ENCODE results near the gene PCDHGB2. TPM values are rescaled to one million over a fixed set of nuclear protein-coding genes. Genes with fewer than 3 reads are reported as not detected.

PCDHGB2 gene
- total and polyA plus RNA-seq, 2 experiments from 2014 or later = 1.2 to 5.8 TPM

DNA sequence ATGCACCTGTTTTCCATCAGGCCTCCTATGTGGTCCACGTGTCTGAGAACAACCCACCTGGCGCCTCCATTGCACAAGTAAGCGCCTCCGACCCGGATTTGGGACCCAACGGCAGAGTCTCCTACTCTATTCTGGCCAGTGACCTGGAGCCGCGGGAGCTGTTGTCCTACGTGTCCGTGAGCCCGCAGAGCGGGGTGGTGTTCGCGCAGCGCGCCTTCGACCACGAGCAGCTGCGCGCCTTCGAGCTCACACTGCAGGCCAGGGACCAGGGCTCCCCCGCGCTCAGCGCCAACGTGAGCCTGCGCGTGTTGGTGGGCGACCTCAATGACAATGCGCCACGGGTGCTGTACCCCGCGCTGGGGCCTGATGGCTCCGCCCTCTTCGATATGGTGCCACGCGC lies 8.2 kb upstream of the PCDHGB2 start:
- H3K36me3 Mint-ChIP-seq (ENCODE audit: low read depth) = peaks cover 60% of the 10 kb centered on the region
- peaks cover 67% of the 10 kb centered on the region for H3K9me3 Mint-ChIP-seq
- H3K27me3 ChIP-seq (ENCODE audit: insufficient read depth) = no peaks in the 10 kb centered on the region
- no peak overlapping the region for H3K4me2 ChIP-seq
- H3K79me2 ChIP-seq (replicated peaks; ENCODE audit: insufficient read depth) = no peaks in the 10 kb centered on the region
- H3K27me3 Mint-ChIP-seq (ENCODE audit: insufficient read depth, low read depth, poor library complexity) = peaks cover 9% of the 10 kb centered on the region
- no peaks in the 10 kb centered on the region for H3K4me1 ChIP-seq (ENCODE audit: insufficient read depth)
- 0 out of 2 replicates have a peak, but pooled peaks cover 3% of the 10 kb centered on the region for H3F3A ChIP-seq (replicated peaks; ENCODE audit: low read depth)
- peaks cover 2% of the 10 kb centered on the region; the same call in 2 of the 3 replicates for H3K4me1 Mint-ChIP-seq
- H4K20me1 ChIP-seq (replicated peaks; ENCODE audit: insufficient read depth) = no peaks in the 10 kb centered on the region
- H3K9me2 ChIP-seq (ENCODE audit: insufficient read depth) = no peaks in the 10 kb centered on the region
- no peak overlapping the region for H3K27ac Mint-ChIP-seq
- no peak for DNase-seq (ENCODE audit: low spot score)
- TF ChIP-seq EZH2phosphoT487 (IDR thresholded peaks at IDR 0.05; ENCODE audit: unreplicated experiment) (no peak), ZNF331 (CRISPR knock-in tag; IDR thresholded peaks at IDR 0.05; ENCODE audit: low read depth) (no peak), EZH2 (IDR thresholded peaks at IDR 0.05; ENCODE audit: low read depth, unreplicated experiment) (no peak), ZNF114 (CRISPR knock-in tag; IDR thresholded peaks at IDR 0.05) (no peak), JUNB (IDR thresholded peaks at IDR 0.05; ENCODE audit: unreplicated experiment) (no peak), CREB1 (CRISPR knock-in tag; IDR thresholded peaks at IDR 0.05; ENCODE audit: low read depth) (no peak), NANOG (IDR thresholded peaks at IDR 0.05; ENCODE audit: borderline replicate concordance) (no peak), POLR2AphosphoS5 (IDR thresholded peaks at IDR 0.05; ENCODE audit: low read depth) (no peak), STAT1 (IDR thresholded peaks at IDR 0.05; ENCODE audit: unreplicated experiment) (no peak)
- TF ChIP-seq, protein P1, sequence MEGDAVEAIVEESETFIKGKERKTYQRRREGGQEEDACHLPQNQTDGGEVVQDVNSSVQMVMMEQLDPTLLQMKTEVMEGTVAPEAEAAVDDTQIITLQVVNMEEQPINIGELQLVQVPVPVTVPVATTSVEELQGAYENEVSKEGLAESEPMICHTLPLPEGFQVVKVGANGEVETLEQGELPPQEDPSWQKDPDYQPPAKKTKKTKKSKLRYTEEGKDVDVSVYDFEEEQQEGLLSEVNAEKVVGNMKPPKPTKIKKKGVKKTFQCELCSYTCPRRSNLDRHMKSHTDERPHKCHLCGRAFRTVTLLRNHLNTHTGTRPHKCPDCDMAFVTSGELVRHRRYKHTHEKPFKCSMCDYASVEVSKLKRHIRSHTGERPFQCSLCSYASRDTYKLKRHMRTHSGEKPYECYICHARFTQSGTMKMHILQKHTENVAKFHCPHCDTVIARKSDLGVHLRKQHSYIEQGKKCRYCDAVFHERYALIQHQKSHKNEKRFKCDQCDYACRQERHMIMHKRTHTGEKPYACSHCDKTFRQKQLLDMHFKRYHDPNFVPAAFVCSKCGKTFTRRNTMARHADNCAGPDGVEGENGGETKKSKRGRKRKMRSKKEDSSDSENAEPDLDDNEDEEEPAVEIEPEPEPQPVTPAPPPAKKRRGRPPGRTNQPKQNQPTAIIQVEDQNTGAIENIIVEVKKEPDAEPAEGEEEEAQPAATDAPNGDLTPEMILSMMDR (conservative IDR thresholded peaks at IDR 0.05; ENCODE audit: low read depth in 2 of 2) = no peak
- TF ChIP-seq, protein P2, sequence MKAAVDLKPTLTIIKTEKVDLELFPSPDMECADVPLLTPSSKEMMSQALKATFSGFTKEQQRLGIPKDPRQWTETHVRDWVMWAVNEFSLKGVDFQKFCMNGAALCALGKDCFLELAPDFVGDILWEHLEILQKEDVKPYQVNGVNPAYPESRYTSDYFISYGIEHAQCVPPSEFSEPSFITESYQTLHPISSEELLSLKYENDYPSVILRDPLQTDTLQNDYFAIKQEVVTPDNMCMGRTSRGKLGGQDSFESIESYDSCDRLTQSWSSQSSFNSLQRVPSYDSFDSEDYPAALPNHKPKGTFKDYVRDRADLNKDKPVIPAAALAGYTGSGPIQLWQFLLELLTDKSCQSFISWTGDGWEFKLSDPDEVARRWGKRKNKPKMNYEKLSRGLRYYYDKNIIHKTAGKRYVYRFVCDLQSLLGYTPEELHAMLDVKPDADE (IDR thresholded peaks at IDR 0.05) = no peak
- TF ChIP-seq, protein P3, sequence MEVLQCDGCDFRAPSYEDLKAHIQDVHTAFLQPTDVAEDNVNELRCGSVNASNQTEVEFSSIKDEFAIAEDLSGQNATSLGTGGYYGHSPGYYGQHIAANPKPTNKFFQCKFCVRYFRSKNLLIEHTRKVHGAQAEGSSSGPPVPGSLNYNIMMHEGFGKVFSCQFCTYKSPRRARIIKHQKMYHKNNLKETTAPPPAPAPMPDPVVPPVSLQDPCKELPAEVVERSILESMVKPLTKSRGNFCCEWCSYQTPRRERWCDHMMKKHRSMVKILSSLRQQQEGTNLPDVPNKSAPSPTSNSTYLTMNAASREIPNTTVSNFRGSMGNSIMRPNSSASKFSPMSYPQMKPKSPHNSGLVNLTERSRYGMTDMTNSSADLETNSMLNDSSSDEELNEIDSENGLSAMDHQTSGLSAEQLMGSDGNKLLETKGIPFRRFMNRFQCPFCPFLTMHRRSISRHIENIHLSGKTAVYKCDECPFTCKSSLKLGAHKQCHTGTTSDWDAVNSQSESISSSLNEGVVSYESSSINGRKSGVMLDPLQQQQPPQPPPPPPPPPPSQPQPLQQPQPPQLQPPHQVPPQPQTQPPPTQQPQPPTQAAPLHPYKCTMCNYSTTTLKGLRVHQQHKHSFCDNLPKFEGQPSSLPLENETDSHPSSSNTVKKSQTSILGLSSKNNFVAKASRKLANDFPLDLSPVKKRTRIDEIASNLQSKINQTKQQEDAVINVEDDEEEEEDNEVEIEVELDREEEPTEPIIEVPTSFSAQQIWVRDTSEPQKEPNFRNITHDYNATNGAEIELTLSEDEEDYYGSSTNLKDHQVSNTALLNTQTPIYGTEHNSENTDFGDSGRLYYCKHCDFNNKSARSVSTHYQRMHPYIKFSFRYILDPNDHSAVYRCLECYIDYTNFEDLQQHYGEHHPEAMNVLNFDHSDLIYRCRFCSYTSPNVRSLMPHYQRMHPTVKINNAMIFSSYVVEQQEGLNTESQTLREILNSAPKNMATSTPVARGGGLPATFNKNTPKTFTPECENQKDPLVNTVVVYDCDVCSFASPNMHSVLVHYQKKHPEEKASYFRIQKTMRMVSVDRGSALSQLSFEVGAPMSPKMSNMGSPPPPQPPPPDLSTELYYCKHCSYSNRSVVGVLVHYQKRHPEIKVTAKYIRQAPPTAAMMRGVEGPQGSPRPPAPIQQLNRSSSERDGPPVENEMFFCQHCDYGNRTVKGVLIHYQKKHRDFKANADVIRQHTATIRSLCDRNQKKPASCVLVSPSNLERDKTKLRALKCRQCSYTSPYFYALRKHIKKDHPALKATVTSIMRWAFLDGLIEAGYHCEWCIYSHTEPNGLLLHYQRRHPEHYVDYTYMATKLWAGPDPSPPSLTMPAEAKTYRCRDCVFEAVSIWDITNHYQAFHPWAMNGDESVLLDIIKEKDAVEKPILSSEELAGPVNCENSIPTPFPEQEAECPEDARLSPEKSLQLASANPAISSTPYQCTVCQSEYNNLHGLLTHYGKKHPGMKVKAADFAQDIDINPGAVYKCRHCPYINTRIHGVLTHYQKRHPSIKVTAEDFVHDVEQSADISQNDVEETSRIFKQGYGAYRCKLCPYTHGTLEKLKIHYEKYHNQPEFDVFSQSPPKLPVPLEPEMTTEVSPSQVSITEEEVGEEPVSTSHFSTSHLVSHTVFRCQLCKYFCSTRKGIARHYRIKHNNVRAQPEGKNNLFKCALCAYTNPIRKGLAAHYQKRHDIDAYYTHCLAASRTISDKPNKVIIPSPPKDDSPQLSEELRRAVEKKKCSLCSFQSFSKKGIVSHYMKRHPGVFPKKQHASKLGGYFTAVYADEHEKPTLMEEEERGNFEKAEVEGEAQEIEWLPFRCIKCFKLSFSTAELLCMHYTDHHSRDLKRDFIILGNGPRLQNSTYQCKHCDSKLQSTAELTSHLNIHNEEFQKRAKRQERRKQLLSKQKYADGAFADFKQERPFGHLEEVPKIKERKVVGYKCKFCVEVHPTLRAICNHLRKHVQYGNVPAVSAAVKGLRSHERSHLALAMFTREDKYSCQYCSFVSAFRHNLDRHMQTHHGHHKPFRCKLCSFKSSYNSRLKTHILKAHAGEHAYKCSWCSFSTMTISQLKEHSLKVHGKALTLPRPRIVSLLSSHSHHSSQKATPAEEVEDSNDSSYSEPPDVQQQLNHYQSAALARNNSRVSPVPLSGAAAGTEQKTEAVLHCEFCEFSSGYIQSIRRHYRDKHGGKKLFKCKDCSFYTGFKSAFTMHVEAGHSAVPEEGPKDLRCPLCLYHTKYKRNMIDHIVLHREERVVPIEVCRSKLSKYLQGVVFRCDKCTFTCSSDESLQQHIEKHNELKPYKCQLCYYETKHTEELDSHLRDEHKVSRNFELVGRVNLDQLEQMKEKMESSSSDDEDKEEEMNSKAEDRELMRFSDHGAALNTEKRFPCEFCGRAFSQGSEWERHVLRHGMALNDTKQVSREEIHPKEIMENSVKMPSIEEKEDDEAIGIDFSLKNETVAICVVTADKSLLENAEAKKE (CRISPR knock-in tag; IDR thresholded peaks at IDR 0.05) = no peak
- TF ChIP-seq, protein P4, sequence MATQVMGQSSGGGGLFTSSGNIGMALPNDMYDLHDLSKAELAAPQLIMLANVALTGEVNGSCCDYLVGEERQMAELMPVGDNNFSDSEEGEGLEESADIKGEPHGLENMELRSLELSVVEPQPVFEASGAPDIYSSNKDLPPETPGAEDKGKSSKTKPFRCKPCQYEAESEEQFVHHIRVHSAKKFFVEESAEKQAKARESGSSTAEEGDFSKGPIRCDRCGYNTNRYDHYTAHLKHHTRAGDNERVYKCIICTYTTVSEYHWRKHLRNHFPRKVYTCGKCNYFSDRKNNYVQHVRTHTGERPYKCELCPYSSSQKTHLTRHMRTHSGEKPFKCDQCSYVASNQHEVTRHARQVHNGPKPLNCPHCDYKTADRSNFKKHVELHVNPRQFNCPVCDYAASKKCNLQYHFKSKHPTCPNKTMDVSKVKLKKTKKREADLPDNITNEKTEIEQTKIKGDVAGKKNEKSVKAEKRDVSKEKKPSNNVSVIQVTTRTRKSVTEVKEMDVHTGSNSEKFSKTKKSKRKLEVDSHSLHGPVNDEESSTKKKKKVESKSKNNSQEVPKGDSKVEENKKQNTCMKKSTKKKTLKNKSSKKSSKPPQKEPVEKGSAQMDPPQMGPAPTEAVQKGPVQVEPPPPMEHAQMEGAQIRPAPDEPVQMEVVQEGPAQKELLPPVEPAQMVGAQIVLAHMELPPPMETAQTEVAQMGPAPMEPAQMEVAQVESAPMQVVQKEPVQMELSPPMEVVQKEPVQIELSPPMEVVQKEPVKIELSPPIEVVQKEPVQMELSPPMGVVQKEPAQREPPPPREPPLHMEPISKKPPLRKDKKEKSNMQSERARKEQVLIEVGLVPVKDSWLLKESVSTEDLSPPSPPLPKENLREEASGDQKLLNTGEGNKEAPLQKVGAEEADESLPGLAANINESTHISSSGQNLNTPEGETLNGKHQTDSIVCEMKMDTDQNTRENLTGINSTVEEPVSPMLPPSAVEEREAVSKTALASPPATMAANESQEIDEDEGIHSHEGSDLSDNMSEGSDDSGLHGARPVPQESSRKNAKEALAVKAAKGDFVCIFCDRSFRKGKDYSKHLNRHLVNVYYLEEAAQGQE (IDR thresholded peaks at IDR 0.05; ENCODE audit: unreplicated experiment) = no peak
- no peak overlapping the region for H2AFZ ChIP-seq
- no peak overlapping the region for H3K4me3 Mint-ChIP-seq
- H3K36me3 ChIP-seq (ENCODE audit: insufficient read depth) = no peaks in the 10 kb centered on the region
- no peak for ATAC-seq
- no peak overlapping the region for H3K27ac ChIP-seq (ENCODE audit: low read depth)
- no peak overlapping the region for H3K4me3 ChIP-seq

Measured in GM23338 (cell line).